HL-60 (cell line): ENCODE measurements around the gene HS3ST3A1.

ENCODE experiments used
- DNase-seq, 2 experiments: peaks; one replicate each; pipeline ENCODE4 v3.0.0-alpha.2; 2010 to 2020; ENCODE audit warnings: low read depth in 1 of 2, low spot score in 1 of 2
- H3K27ac ChIP-seq: fragments of 250-450 bp; sonication (Bioruptor Pico); replicated peaks from 2 replicates; pipeline ENCODE4 v1.5.1; 2020; ENCODE audit warnings: mild to moderate bottlenecking, moderate library complexity
- H3K27me3 ChIP-seq: fragments of 250-450 bp; sonication (Bioruptor Pico); 2 replicates; pipeline ENCODE4 v1.5.1; 2021; ENCODE audit warnings: mild to moderate bottlenecking, moderate library complexity; ENCODE audit not compliant: insufficient read depth, poor library complexity, severe bottlenecking
- H3K4me3 ChIP-seq: replicated peaks from 2 replicates; pipeline ENCODE4 v1.5.1; 2011; ENCODE audit warnings: mild to moderate bottlenecking, control low read depth, low read length; ENCODE audit not compliant: insufficient read depth
- GABPA ChIP-seq: IDR thresholded peaks from 2 replicates; pipeline ENCODE4 v1.6.1; 2012; ENCODE audit warnings: low read depth
- POLR2AphosphoS5 ChIP-seq: IDR thresholded peaks from 2 replicates; pipeline ENCODE4 v1.6.1; 2012; ENCODE audit warnings: low read depth
- SPI1 ChIP-seq: IDR thresholded peaks from 2 replicates; pipeline ENCODE4 v1.6.1; 2012; ENCODE audit warnings: low read depth, mild to moderate bottlenecking, borderline replicate concordance
- TF ChIP-seq, protein P1 (sequence below): IDR thresholded peaks from one replicate; pipeline ENCODE4 v1.5.1; 2011; ENCODE audit warnings: low read length, control low read depth, inconsistent platforms; ENCODE audit not compliant: insufficient read depth
- TF ChIP-seq, protein P2 (sequence below): IDR thresholded peaks from 2 replicates; pipeline ENCODE4 v1.6.1; 2012; ENCODE audit warnings: low read depth; ENCODE audit not compliant: insufficient replicate concordance

Gene HS3ST3A1

DNA sequence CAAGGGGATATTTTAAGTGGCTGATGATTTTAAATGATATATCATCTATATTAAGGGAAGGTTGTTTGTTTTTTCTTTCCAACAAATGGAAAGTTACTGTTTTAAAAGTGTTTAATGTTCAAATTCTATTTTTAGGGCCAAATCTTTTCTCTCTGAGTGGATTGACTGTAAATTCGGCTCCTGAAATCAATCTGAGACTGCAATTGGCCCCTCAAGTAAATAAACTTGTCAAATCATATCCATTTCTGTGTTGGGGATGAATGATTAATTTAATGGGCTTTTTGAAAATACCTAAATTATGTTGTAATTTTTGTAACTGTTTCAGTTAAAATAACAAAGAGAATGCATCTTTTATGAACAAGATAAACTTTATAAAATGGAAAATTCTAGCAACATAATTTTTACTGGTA lies 2.6 kb downstream of the HS3ST3A1 start:
- Histone ChIP-seq H3K4me3 (no peak overlapping the region), H3K27me3 (peaks cover 2% of the 10 kb centered on the region), H3K27ac (no peak overlapping the region)

DNA sequence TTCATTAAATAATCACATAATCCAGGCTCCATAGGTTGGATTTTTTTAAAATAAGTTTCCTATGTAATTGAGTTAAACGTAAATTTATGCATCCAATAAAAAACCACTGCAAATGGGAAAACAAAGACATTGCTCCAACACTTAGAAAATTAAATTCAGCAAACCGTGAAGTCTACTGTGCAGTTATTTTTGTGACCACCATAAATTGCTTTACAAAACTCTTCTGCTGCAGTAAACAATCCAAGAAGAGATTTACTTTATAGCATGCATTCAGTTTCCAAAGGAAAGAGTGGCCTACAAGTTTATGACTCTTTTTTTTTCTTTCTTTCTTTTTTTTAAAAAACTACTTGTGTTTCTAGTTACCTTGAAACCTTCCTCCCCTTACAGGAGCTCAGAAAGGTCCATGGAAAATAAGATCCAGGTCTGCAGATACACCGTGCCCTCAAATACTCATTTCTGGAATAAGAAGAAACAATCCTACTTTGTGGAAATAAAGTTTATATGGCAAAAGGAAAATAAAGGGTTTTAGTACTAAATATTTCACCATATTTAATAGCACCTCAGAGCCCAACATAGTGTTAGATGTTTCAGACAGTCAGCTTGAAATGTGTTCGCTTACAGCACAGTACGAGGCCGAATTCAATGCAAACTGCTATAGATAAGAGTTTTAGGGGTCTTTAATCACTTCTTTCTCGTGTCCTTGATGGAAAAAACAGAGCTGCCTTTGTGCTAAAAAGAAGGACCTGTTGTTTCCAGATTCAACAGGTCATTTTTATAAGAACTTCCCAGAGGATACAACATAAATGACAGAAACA lies 3.2 kb downstream of the HS3ST3A1 start:
- TF ChIP-seq POLR2AphosphoS5 (no peak), GABPA (no peak), SPI1 (no peak)
- TF ChIP-seq, protein P1, sequence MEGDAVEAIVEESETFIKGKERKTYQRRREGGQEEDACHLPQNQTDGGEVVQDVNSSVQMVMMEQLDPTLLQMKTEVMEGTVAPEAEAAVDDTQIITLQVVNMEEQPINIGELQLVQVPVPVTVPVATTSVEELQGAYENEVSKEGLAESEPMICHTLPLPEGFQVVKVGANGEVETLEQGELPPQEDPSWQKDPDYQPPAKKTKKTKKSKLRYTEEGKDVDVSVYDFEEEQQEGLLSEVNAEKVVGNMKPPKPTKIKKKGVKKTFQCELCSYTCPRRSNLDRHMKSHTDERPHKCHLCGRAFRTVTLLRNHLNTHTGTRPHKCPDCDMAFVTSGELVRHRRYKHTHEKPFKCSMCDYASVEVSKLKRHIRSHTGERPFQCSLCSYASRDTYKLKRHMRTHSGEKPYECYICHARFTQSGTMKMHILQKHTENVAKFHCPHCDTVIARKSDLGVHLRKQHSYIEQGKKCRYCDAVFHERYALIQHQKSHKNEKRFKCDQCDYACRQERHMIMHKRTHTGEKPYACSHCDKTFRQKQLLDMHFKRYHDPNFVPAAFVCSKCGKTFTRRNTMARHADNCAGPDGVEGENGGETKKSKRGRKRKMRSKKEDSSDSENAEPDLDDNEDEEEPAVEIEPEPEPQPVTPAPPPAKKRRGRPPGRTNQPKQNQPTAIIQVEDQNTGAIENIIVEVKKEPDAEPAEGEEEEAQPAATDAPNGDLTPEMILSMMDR: no peak
- TF ChIP-seq, protein P2, sequence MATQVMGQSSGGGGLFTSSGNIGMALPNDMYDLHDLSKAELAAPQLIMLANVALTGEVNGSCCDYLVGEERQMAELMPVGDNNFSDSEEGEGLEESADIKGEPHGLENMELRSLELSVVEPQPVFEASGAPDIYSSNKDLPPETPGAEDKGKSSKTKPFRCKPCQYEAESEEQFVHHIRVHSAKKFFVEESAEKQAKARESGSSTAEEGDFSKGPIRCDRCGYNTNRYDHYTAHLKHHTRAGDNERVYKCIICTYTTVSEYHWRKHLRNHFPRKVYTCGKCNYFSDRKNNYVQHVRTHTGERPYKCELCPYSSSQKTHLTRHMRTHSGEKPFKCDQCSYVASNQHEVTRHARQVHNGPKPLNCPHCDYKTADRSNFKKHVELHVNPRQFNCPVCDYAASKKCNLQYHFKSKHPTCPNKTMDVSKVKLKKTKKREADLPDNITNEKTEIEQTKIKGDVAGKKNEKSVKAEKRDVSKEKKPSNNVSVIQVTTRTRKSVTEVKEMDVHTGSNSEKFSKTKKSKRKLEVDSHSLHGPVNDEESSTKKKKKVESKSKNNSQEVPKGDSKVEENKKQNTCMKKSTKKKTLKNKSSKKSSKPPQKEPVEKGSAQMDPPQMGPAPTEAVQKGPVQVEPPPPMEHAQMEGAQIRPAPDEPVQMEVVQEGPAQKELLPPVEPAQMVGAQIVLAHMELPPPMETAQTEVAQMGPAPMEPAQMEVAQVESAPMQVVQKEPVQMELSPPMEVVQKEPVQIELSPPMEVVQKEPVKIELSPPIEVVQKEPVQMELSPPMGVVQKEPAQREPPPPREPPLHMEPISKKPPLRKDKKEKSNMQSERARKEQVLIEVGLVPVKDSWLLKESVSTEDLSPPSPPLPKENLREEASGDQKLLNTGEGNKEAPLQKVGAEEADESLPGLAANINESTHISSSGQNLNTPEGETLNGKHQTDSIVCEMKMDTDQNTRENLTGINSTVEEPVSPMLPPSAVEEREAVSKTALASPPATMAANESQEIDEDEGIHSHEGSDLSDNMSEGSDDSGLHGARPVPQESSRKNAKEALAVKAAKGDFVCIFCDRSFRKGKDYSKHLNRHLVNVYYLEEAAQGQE: no peak
- Histone ChIP-seq H3K27me3 (peaks cover 2% of the 10 kb centered on the region), H3K27ac (no peak overlapping the region), H3K4me3 (no peak overlapping the region)
- no peak for DNase-seq

More for the DNA sequence above, 2.6 kb downstream of the HS3ST3A1 start:
- TF ChIP-seq POLR2AphosphoS5: no peak
- TF ChIP-seq, protein P2: no peak
- TF ChIP-seq, protein P1: no peak
- no peak for TF ChIP-seq GABPA
- TF ChIP-seq SPI1: no peak
- DNase-seq: no peak

DNA sequence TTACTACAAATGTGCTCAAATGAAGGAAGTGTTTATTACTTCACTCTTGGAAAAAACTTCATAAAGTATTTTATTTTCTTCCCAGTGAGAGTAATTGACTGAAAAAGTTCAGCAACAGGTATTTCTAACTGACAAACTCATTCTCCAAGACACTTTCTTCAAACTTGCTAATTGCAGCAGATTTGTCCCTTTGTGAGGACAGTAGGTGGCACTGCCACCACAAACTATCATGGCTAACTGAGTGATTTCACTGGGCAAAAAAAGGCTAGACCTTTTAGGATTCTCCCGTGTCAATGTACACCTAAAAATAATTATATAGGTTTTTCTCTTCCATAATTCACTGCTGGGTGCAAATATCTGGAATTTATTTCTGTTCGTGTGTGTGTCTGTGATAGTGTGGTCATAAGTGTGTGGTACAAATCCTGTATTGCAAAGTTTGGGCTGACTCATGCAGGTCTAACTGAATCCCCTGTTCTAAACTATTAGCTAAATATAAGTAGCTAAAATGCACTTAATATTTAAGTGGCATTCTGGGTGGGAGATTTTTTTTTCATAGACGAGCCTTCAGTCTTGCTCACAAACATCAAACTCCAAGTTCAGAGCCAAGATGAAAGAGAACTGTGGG lies 3.9 kb downstream of the HS3ST3A1 start:
- no peak overlapping the region for H3K4me3 ChIP-seq
- DNase-seq: peak in 1 of 2 experiments; percentile 5
- H3K27me3 ChIP-seq: no peaks in the 10 kb centered on the region
- TF ChIP-seq, protein P1: no peak
- TF ChIP-seq SPI1 (no peak), GABPA (no peak), POLR2AphosphoS5 (no peak)
- TF ChIP-seq, protein P2: no peak
- no peak overlapping the region for H3K27ac ChIP-seq
